Right ventricle myocardium inferior (tissue), 1 donor: ENCODE data around the gene KLK14. TPM values are rescaled to one million over a fixed set of nuclear protein-coding genes. Genes with fewer than 3 reads are reported as not detected.

ENCODE experiments used
- ATAC-seq: fragments of 200-7000 bp; cut with Tn5 transposase; one replicate; pipeline ENCODE4 v1.9.1; 2020; ENCODE audit warnings: mild to moderate bottlenecking, moderate library complexity
- DNase-seq: peaks from one replicate; pipeline ENCODE4 v3.0.0; 2021; ENCODE audit errors: missing footprints
- intact Hi-C: fragments of 100-400 bp; cut with DNase I; formaldehyde crosslinking; loops from one replicate; pipeline ENCODE4 v1.11.0; 2022
- total RNA-seq: library from RNA; stranded (reverse); fragmentation: NEBNext Ultra II Directional; extraction: Animal tissue kit (Norgen Biotek cat#: 25700); gene quantifications from one replicate; pipeline ENCODE4 v1.2.1, GENCODE V29; 2021
- donor health status: DM: no; HTN: yes; CAD: no; lungs with severe emphysema.

The KLK14 gene
- total RNA-seq, 1 donor from 2014 or later: 2.8 TPM

DNA sequence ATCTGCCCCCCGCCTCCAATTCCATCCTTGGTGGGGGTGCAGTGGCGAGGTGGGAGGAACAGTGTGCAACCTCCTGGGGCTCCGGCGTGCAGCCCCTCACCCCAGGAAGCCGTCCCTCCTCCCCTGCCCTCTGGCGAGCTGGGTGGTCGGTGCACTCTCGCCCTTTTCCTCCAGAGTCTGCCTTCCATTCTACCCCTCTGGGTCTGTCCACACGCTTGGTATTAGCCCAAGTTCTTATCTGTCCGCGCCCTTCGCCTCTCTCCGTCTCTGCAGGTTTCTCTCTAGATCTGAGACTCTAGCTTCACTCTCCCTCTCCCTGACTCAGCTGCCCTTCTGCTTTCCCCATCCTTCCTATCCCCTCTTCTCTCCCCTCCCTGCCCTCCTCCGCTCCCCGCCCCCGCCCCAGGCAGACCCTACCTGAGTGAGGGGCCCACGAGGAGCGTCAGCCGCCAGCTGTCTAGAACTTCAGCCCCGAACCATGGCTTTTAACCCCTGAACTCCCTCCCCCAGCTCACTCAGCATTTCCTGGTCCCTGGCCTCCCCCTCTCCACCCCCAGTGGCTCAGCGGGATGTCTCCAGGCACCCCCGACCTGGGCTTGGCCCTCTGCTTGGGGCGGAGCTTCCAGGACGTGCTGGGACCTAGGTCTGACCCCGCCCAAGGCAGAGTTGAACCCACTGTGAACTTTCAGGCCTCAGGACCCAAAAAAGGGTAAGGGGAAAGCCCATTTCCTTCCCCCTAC lies 17.3 kb downstream of the KLK14 start:
- ATAC-seq: no peak
- DNase-seq: no peak
- intact Hi-C loops: no loop called here

DNA sequence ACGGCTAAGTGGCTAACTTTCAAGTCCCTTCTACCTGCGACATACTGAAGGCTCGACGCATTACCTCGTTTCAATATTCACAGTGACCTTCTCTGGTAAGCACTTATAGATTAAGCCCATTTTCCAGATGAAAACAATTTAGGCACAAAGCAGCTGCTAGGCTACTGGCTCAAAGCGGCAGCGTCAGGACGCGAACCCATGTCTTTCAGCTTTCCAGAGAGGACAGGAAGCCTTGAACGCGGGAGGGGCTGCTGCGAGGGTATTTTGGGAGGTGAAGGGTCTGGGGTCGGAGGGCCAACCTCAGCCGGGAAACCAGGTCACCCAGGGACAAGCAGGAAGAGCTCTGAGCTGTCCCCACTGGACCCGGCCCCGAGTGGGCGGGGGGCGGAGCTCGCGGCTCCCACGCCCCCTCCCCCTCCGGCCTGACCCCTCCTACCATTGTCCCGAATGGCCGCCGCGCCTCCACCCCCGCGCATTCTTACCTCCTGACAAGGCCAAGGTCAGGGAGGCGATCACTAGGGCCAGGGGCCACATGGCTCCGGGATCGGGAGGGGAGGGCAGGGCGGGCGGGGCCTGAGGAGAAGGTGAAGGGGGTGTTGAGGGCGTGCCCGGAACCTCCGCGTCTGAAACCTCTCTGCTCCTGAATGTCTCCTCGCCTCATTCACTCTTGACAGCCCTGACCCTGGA lies 18.0 kb downstream of the KLK14 start, which contains the start of gene KLK13:
KLK13 (minus strand) TSS at position 559 of the 687 bp plus-strand sequence; CDS start at position 534, 25 bp downstream.
- intact Hi-C loops: no loop called here
- DNase-seq (no peak), ATAC-seq (peak; percentile 70)

GRCh38 chr19:51063664-51064063 lies 19.0 kb downstream of the KLK14 start:
- no peak for DNase-seq

DNA sequence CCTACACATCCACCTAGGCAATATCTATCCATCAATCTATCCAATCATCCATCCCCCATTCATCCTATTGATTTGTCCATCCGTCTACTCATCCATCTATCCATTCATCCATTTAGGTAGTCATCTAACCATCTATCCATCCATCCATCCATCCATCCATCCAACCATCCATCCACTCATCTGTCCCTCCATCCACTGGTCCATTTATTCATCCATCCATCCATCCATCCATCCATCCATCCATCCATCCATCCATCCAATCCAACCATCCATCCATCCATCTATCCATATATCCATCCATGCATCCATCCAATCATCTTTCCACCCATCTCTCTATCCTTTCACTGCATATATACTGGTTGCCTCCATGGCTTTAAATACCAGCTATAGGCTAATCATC lies 21.7 kb downstream of the KLK14 start:
- DNase-seq: no peak
- intact Hi-C loops: no loop called here
- ATAC-seq: no peak

More at GRCh38 chr19:51063664-51064063, 19.0 kb downstream of the KLK14 start:
- intact Hi-C loops: no loop called here
- ATAC-seq: no peak

- DNase-seq (no peak), ATAC-seq (no peak)
- intact Hi-C loops: no loop called here
Observed at GRCh38 chr19:51060336-51060735, 22.4 kb downstream of the KLK14 start.

DNA sequence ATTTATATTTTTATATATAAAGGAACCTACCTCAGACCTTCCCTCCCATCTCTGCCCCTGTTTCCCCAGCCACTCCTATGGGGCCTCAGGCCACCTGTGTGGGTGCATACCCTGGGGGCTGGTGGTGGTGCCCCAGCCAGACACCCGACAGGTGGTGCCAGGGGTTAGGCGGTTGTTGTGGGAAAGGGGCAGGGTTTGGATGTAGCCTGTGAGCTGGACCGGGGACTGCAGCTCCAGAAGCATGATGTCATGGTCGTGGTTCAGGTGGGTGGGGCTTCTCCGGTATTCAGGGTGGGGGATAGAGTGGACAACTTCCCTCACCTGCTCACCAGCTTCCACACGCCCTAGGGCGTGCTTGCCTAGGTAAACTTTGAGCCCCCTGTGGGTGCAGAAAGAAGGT lies 23.0 kb downstream of the KLK14 start:
- intact Hi-C loops: no loop called here
- DNase-seq: no peak
- no peak for ATAC-seq

DNA sequence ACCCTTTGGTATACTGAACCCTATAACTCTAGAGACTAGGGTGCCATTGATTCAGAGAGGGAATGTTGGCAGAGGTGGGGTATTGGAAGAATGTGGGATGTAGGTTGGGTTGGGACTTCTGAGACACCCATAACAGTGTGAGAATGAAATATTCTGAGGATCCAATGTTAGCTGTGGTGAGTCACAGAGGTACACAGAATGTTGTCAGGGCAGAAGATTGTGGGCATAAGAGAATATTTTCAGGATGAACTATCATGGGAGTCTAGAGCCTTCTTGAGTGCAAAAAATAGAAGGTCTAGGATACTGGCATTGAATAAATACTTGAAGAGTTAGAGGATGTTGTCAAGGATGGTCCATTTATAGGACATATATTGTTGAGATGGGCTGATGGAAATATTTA lies 26.8 kb downstream of the KLK14 start:
- no peak for ATAC-seq
- no peak for DNase-seq
- intact Hi-C loops: no loop called here

GRCh38 chr19:51047031-51047335 lies 35.7 kb downstream of the KLK14 start:
- DNase-seq (no peak), ATAC-seq (no peak)
- intact Hi-C loops: no loop called here

GRCh38 chr19:51044327-51044726 lies 38.4 kb downstream of the KLK14 start:
- intact Hi-C loops: no loop called here

GRCh38 chr19:51043497-51043896 lies 39.2 kb downstream of the KLK14 start:
- intact Hi-C loops: no loop called here
- DNase-seq (no peak), ATAC-seq (no peak)

More at GRCh38 chr19:51044327-51044726, 38.4 kb downstream of the KLK14 start:
- ATAC-seq (no peak), DNase-seq (no peak)

GRCh38 chr19:51040151-51040550 lies 42.5 kb downstream of the KLK14 start:
- no peak for DNase-seq
- intact Hi-C loops: no loop called here

DNA sequence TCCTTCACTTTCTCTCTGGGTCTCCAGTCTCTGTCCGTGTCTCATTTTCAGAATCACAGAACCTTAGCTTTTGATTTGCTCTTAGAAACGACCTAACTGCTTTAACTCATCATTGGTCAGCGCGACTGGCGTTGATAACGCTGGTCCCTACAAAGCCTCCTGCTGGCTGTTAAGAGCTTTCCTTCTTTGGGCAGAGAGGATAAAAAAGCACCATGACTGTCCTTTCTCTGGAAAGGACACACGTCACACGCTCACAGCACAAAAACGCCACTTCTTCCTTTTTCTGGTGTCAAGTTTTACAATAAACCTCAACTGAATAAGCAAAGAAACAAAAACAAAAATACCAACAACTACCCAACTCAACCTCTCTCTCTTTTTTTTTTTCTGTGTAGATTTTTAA lies 46.2 kb downstream of the KLK14 start:
- ATAC-seq (no peak), DNase-seq (no peak)
- intact Hi-C loops: no loop called here

More at GRCh38 chr19:51040151-51040550, 42.5 kb downstream of the KLK14 start:
- no peak for ATAC-seq

- DNase-seq (no peak), ATAC-seq (no peak)
- intact Hi-C loops: no loop called here
Observed at GRCh38 chr19:51034704-51035103, 48.0 kb downstream of the KLK14 start, which contains the start of gene KLK12. Gene KLK12 (minus strand): TSS chr19:51035002. CDS start chr19:51034621, 381 bp downstream.

DNA sequence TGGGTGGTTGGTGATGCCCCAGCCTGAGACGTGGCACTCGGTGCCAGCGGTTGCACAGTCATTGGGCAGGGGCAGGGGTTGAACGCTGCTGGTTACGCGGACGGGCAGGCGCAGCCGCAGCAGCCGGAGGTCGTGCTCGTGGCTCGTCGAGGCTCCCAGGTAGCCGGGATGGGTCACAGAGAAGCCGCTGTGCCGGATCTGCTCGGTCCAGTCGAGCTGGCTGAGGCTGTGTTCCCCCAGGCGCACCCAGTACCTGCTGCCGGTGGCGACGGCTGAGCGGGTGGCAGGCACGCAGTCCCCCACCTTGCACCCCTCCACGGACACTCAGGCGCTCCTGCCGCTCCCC lies 50.8 kb downstream of the KLK14 start:
- no peak for DNase-seq
- intact Hi-C loops: no loop called here
- no peak for ATAC-seq

- no peak for ATAC-seq
- no peak for DNase-seq
- intact Hi-C loops: no loop called here
Observed at GRCh38 chr19:51031220-51031879, 51.3 kb downstream of the KLK14 start.

DNA sequence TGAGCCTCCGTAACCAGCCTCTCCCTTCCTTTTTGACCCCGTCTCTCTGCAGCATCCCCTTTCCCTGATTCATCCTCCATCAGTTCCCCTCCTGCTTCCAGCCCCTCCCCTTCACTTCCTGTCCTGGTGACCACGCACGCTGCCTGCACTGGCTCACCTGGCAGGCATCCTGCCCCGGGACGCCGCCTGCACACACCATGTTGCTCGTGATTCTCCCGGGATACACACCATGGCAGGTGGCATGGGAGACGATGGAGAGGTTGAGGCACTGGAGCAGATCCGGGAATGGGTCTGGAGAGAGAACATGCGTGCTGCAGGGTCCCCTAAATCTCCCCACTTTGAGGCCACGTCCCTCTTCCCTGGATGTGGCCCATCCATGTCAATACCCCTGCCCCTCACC lies 52.1 kb downstream of the KLK14 start:
- ATAC-seq (no peak), DNase-seq (no peak)
- intact Hi-C loops: no loop called here

GRCh38 chr19:51029718-51030117 lies 53.0 kb downstream of the KLK14 start:
- ATAC-seq: no peak
- intact Hi-C loops: no loop called here

More at GRCh38 chr19:51029718-51030117, 53.0 kb downstream of the KLK14 start:
- DNase-seq: no peak
